DMS153 treated with DMSO at 0.1 percent for 48 hours (cell line): ENCODE data around the gene TCERG1L.

Experiments used
- DNase-seq: peaks from one replicate; lab custom pipeline; 2025; ENCODE audit not compliant: unreplicated experiment; lab: John Stamatoyannopoulos, UW

The TCERG1L gene

GRCh38 chr10:131048606-131049005 is 262.9 kb downstream of the TCERG1L start:
- peak; percentile 11 for DNase-seq

GRCh38 chr10:131047501-131047900 is 264.0 kb downstream of the TCERG1L start:
- DNase-seq: no peak

- DNase-seq: no peak
These were observed 265.3 kb downstream of the TCERG1L start for GRCh38 chr10:131046194-131046593.

GRCh38 chr10:131044379-131045111 is 267.0 kb downstream of the TCERG1L start:
- DNase-seq: no peak

GRCh38 chr10:131043039-131043691 is 268.4 kb downstream of the TCERG1L start:
- DNase-seq: peak; percentile 4
